Cerebellar cortex (tissue), 1 donor: ENCODE results near the gene LRPAP1.
A peak's percentile ranks its signal among the peaks of the same experiment; 100 is the strongest.

Experiments used
- DNase-seq: peaks from one replicate; pipeline ENCODE4 v3.0.0-alpha.2; 2015; ENCODE audit warnings: low spot score

The LRPAP1 gene

DNA sequence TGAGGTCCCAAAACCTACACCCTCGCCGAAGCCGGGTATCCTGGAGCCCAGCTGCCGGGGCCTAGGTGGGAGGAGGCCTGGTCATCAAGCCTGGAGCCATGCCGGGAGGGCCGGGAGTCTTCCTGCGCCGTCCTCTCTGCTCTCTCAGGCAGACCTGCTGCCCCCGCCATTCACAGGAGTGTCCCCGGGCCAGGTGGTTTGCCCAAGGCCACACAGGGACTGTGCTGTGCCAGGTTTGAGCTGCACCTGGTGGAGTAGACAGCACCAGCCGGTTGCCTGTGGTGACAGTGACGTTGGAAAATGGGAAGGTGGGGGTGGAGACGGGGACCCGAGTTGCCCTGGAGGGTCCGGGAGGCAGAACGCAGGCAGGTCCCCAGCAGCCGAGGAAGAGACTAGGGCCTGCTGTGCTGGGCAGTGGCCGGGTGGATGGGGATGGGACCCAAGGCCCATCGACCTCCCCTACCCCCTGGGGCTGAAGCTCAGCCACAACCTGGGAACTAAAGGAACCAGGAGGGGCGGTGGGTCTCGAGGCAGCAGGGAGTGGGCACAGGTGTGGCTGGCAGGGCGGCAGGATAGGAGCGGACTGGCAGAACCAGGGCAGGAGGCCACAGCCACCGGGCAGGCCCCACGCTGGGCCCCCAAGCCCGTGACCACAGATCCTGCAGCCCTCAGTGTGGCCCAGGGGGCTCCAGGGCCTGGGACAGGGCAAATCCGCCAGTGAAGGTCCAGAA lies 59.6 kb downstream of the LRPAP1 start:
- DNase-seq, result no peak

DNA sequence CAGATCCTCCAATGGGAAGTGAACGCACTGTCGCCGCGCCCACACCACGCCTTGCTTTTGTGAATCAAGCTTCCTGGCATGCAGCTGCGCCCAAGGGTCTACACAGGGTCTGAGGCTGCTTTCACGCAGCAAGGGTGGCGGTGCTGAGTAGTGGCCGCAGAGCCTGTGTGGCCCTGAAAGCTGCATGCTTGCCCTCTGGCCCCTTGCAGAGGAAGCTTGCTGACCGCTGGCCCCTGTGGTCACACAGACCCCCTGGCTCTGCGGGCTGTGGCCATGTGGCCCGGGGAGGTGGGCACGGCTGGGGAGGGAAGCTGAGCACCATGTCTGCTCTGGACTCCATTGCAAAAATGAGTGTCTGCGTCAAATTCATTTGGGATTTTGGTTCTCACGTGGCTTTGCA lies 60.3 kb downstream of the LRPAP1 start:
- no peak for DNase-seq

GRCh38 chr4:3471098-3471760 lies 61.0 kb downstream of the LRPAP1 start:
- DNase-seq, result no peak

DNA sequence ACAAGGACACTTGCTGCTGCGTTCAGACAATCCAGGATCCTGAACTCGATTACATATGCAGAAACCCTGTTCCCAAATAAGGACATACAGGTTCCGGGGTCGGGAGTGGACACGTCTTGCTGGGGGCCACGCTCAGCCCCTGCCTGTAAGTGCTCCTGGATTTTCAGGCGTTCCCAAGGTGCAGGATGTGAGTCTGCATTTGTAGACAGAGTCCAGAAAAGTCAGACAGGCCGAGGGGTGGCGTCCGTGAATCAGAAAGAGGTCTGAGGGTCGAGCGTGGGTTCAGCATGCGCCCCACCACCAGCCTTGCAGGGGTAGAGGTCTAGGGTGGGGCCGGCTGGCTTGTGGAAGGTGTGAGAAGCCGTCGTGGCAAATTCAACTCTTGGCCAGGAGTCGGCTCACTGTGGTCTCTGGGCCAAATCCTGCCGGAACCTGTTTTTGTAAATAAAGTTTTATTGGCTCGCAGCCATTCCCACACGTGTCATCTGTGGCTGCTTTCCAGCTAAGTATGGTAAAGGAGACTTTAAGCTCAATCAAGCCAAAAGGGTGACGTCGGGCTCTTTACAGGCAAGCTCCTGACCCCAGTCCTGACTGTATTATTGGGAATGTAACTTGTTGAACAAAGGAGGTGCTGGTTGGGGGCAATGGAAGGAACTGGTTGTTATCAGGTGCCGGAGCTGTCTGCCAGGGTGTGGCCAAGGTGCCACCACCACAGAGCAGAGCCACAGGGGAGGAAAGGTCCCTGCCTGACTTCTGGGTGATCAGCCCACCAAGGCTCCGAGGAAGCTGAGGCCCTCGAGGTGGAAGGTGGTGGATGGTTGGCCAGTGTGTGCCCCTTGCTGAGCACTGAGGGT lies 61.8 kb downstream of the LRPAP1 start:
- no peak for DNase-seq

DNA sequence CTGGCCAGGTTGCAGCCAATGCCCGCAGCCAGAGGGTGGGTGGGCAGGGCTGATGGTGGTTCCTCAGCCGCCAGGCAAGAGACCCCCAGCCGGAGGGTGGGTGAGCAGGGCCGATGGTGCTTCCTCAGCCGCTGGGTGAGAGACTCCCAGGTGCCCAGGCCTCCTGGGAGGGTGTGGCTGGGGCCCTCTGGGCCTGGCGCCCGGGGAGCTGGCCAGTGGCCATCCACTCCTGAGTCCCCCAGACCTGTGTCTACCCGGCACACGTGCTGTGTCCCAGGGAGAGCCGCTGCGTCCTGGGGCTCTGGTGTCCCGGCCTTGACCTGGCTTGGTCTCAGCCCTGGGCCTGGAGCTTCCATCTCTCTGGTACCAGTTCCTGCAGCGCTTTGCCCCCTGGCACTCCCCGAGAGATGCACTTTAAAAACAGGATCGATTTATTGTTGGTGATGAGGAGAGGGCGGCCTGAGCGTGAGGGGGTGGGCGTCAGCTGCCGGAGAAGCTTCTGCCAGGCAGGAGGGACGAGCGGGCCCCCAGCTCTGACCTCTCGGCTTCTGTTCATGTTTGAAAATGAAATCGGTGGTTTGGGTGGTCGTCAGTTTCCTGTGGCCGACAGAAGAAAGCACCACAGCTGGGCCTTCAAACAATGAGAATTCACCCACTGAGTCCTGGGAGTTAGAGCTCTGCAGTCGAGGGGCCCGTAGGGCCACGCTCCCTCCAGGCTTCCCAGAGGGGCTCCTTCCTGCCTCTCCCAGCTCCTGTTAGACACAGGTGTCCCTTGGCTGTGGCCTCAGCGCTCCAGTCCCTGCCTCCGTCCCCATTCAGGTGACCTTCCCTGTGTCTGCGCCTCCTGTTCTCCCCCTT lies 62.6 kb downstream of the LRPAP1 start:
- DNase-seq, result no peak

DNA sequence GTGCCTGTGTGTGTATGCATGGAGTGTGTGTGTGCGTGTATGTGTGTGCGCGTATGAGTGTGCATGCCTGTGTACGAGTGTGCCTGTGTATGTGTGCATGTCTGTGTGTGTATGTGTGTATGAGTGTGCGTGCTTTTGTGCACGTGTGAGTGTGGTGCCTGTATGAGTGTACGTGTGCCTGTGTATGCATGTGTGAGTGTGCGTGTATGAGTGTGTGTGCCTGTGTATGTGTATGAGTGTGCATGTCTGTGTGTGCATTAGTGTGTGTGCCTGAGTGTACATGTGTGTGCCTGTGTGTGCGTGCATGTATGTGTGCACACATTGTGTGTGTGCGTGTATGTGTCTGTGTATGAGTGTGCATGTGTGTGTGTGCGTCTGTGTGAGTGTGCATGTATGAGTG lies 63.4 kb downstream of the LRPAP1 start:
- no peak for DNase-seq

GRCh38 chr4:3468154-3468553 lies 64.1 kb downstream of the LRPAP1 start:
- DNase-seq, result no peak

- no peak for DNase-seq
These were observed 64.6 kb downstream of the LRPAP1 start for GRCh38 chr4:3467601-3468031.

DNA sequence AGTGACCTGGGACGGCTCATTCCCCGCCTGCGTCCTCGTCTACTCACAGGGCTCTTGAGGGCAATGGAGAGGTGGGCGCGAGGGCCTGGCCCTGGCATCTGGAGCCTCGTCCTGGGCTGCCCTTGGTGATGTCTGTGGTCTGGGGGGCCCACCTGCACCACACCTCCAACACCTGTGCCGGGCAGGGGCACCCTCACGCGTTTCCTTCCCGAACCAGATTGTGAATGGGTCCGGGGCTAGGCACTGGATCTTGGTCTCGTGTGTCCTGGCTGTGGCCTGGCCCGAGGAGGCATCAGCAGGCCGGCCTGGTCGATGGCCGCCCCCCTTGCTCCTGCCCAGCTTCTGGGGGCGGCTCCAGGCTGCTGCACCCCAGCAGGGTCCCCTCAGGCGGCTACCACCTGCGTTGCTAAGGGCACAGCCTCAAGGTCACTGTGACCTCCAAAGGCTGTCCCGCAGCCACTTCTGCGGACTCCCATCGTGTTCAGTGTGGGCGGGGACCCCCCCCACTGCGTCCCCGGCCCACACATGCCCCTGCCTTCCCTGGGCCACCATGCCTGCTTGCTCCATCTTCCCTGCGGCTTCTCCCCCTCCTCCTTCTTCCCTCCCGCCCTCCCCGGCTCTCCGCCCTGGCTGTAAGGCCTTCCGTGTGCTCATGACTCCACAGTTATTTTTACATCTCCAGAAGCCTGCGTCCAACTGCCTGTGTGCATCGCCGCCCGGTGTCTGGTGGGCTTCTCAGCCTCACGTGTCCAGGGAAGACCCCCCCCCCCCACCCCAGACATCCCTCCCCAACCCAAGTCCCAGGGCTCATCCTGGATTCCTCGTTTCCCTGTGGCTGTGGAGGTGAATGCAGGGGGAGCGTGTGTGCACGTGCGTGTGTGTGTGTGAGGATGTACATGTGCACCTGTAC lies 65.3 kb downstream of the LRPAP1 start:
- no peak for DNase-seq

GRCh38 chr4:3465698-3466671 lies 66.2 kb downstream of the LRPAP1 start:
- no peak for DNase-seq

GRCh38 chr4:3464911-3465697 lies 67.1 kb downstream of the LRPAP1 start:
- no peak for DNase-seq

- no peak for DNase-seq
These were observed 67.8 kb downstream of the LRPAP1 start for GRCh38 chr4:3464349-3464905.

GRCh38 chr4:3463556-3464348 lies 68.5 kb downstream of the LRPAP1 start:
- no peak for DNase-seq

GRCh38 chr4:3462790-3463415 lies 69.3 kb downstream of the LRPAP1 start, which contains the start of gene DOK7:
TSS of gene DOK7 (plus strand) at chr4:3463306. CDS start at chr4:3463376, 70 bp downstream.
- no peak for DNase-seq

- no peak for DNase-seq
These were observed 69.9 kb downstream of the LRPAP1 start for GRCh38 chr4:3462321-3462789.

DNA sequence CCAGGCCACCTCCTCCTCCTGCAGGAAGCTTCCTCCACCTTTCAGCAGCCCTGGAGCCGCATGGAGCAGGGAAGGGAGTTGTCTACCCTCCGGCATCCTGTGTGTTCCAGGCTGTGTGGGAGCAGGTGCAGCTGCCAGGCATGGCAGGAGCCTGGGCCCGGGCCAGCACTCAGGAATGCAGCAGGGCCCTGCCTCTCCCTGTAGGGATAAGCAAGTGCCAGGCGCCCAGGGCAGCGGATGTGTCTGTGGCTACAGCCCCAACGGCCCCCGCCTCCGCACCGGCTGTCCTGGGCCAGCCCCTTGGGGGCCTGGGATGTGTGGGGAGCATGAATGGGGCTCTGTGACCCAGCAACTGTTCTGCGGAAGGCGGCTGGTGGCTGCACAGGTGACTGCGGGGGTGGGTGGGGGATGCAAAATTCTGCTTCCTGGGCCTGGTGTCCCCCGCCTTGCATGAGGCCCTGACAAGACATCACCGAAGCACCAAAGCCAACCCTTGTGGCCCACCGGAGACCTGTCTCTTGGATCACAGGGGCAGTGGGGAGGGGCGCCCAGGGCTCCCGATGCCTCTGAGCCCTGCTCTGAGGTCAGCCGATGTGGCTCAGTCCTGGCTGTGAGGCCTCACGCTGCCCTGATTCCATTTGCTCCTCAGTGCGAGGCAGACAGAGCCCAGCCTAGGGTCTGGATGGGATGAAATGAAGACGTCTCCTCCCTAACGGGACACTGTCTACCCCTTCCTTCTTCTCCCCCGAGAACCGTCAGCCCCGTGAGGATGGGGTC lies 70.5 kb downstream of the LRPAP1 start:
- peak; percentile 91 for DNase-seq
